ENCODE measurements around the gene MYH6.
"Not testable (repeated sequence)": the region's sequence is repeated elsewhere in the genome, so short reads cannot be mapped to it uniquely, and the experiment has no call there.

MYH6 gene

GRCh38 chr14:23435543-23436326 lies 27.7 kb upstream of the MYH6 start, which contains the start of gene MYH7:
Gene MYH7 (minus strand): TSS chr14:23435660. CDS start chr14:23433732, 1,928 bp downstream.
- no peak for DNase-seq (ENCODE audit: low spot score)

DNA sequence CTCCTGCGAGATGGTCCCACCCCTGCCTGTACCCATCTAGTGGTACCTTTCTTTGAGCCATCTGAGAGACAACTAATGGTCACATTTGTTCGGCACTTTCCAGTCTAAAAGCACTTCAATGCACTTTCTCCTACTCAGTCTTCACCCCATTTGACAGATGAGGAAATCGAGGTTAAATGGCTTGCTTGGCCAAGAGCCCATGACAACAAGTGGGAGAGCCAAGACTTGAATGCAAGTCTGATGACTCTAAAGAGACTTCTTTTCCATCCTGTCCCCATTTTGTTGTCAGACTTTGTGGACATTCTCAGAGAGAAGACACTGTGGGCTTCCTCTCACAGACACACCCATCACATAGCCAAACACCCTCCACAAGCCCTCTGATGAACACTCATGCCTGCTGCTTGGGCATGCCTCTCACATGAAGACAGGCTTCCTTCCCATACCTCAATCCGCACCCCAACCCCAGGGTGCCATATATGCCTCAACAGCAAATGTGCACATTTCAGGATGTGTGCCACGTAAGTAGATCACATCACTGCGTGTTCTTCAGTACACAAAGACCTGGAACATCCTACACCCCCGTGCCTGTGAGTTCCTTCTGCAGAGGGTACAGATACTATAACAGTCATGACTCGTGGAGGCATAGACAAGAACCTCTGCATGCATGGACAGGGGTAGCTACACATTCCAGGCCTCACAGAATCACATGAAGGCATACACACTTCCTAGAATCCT lies 26.6 kb upstream of the MYH6 start:
- DNase-seq (ENCODE audit: low spot score) = no peak

- DNase-seq (ENCODE audit: low spot score) = no peak
Observed at GRCh38 chr14:23433457-23433856, 25.4 kb upstream of the MYH6 start.

DNA sequence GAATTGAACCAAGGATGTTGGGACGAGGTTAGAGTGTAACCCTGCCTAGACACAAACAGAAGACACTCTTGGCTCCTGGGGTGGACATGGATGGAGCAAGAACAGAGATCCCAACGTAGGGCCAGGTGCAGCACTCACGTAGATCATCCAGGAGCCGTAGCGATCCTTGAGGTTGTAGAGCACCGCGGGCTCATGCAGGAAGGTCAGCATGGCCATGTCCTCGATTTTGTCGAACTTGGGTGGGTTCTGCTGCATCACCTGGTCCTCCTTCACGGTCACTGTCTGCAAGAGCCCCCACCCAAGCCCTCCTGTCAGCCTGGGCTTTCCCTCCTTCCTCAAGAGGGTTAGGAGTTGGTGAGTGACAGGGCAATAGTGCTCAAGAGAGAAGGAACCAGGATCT lies 24.9 kb upstream of the MYH6 start:
- no peak for DNase-seq (ENCODE audit: low spot score)

GRCh38 chr14:23432102-23432925 lies 24.2 kb upstream of the MYH6 start:
- DNase-seq (ENCODE audit: low spot score) = no peak

DNA sequence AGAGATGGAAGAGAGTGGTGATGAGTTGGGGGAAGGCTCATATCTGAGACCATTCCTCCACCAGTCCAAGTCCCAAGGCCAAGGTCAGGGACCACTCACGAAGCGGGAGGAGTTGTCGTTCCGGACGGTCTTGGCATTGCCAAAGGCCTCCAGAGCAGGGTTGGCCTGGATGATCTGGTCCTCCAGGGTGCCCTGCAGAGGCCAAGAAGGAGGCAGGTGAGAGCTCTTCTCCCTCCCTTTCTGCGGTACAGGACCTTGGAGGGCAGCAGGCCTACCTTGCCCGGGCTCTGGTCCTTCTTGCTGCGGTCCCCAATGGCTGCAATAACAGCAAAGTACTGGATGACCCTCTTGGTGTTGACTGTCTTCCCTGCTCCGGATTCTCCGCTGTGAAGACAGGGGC lies 23.4 kb upstream of the MYH6 start:
- DNase-seq (ENCODE audit: low spot score) = no peak

DNA sequence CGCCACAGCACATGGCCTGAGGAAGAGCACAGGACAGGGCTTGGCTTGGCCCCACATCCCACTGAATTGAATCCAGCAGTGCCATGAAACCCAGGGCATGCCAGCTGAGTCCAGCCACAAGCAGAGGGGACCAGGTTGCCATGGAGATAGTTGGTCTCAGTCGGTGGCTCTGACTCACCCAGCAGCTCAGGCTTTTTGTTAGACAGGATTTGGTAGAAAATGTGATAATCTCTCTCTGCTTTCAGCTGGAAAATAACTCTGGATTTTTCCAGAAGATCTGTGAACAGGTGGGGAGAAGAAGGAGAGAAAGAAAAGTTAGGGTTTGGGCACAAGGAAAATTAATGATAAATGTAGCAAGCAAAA lies 22.6 kb upstream of the MYH6 start:
- DNase-seq (ENCODE audit: low spot score) = peak; percentile 71

DNA sequence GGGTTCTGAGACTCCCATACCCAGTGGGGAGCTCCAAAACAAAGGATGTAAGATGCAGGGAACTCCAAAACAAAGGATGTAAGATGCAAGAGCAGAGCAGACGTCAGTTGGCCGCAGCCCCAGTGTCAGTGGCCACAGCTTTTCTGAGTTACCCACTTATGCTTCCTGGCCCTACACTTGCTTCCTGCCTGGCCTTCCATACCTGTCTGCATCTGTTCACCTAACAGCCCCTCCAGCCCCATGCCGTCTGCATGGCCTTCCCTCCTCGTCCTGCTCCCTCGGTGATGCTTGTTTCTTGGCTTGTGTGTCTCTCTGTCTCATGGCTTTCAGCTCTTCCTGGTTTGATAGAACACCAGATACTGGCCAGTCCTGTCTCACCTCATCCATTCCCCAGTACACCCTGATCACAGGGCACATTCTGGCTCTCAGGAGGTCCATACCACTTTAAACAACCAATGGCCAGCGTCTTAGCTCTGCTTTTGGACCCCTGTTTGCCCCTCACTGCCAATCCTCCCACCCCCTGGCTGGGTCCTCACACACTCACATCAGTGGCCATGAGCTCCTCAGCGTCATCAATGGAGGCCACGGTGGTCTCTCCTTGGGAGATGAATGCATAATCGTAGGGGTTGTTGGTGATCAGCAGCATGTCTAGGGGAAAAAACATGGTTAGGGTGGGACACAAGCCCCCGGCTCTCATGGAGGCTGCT lies 22.1 kb upstream of the MYH6 start:
- no peak for DNase-seq (ENCODE audit: low spot score)

GRCh38 chr14:23428686-23429495 lies 20.8 kb upstream of the MYH6 start:
- no peak for DNase-seq (ENCODE audit: low spot score)

GRCh38 chr14:23425798-23426197 lies 17.7 kb upstream of the MYH6 start:
- not testable (repeated sequence) for DNase-seq (ENCODE audit: low spot score)

DNA sequence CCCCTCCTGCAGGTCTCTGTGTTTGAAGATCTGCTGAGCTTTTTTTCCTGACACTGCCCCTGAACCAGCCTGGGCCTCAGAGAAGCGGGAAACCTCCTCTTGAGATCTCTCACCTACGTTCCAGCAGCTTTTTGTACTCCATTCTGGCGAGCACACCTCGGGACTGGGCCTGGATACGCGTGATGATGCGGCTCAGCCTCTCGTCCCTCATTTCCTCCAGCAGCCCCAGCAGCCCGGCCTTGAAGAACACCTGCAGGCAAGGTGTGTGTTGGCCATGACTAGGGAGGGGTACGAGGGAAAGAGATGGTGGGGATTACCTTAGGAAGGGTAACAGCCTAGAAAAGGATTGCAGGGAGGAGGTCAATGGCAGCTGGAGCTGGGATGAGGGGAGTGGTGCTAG lies 17.1 kb upstream of the MYH6 start:
- no peak for DNase-seq (ENCODE audit: low spot score)

DNA sequence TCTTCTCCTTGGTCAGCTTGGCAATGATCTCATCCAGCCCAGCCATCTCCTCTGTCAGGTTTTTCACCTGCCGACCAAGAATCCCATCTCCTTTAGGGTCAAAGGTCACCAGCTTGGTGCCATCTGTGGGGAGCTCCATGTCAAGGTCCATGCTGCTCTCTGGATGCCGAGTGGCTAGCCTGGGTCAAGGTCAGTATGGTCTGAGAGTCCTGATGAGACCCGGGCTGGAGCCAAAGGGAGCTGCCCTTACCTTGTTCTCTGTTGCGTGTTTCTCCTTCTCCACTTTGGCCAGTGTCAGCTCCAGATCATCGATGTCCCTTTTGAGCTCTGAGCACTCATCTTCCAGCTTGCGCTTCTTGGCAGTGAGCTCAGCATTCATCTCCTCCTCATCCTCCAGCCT lies 15.6 kb upstream of the MYH6 start:
- no peak for DNase-seq (ENCODE audit: low spot score)

DNA sequence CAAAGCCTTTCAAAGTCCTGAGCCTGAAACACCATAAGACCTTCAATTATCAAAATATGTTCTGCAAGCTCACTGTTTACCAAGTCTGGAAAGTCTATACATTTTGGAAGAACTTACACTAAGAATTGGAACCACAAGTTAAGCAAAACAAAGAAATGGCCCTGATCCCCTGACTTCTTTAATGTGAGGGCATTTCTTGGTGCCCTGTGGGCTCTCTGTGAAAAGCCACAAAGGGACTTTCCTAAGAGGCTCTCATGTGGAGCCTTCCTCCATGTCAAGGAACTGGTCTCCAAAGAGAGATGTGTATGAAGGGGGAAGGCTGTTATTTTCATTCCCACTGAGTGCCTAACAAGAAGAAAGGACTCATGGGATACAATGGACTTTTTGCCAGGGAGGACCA lies 13.5 kb upstream of the MYH6 start:
- no peak for DNase-seq (ENCODE audit: low spot score)

DNA sequence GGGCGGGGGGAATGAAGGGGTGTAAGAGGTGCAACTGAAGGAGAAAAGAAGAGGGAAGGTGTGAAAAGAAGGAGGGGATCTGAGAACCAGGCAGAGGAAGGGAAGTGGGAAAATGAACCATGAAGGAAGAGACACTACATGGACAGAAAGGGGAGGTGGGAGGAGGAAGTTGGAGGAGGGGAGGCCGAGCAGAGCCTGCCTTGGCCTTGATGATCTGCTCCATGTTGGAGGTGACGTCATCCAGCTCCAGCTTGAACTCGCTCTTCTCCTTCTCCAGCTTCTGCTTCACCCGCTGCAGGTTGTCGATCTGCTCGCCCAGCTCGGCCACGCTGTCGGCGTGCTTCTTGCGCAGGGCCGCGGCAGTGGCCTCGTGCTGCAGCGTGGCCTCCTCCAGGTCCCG lies 11.6 kb upstream of the MYH6 start:
- not testable (repeated sequence) for DNase-seq (ENCODE audit: low spot score)

- DNase-seq (ENCODE audit: low spot score) = no peak
Observed at GRCh38 chr14:23418021-23418420, 9.9 kb upstream of the MYH6 start.

DNA sequence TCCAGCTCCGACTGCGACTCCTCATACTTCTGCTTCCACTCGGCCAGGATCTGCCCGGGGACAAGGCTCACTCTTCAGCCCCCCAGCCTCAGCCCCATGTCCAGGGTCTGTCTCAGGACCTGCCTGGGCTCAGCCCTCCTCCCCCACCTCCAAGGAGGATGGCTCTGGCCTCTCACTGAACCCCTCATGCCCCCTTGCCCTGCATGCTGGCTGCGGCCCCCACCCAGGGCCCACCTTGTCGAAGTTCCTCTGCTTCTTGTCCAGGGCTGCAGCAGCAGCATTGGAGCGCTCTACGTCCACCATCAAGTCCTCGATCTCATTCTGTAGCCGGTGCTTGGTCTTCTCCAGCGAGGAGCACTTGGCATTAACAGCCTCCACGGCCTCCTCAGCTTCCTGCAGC lies 9.2 kb upstream of the MYH6 start:
- DNase-seq (ENCODE audit: low spot score) = not testable (repeated sequence)

GRCh38 chr14:23416801-23417200 lies 8.7 kb upstream of the MYH6 start:
- no peak for DNase-seq (ENCODE audit: low spot score)

- DNase-seq (ENCODE audit: low spot score) = no peak
Observed at GRCh38 chr14:23415821-23416778, 8.0 kb upstream of the MYH6 start.

DNA sequence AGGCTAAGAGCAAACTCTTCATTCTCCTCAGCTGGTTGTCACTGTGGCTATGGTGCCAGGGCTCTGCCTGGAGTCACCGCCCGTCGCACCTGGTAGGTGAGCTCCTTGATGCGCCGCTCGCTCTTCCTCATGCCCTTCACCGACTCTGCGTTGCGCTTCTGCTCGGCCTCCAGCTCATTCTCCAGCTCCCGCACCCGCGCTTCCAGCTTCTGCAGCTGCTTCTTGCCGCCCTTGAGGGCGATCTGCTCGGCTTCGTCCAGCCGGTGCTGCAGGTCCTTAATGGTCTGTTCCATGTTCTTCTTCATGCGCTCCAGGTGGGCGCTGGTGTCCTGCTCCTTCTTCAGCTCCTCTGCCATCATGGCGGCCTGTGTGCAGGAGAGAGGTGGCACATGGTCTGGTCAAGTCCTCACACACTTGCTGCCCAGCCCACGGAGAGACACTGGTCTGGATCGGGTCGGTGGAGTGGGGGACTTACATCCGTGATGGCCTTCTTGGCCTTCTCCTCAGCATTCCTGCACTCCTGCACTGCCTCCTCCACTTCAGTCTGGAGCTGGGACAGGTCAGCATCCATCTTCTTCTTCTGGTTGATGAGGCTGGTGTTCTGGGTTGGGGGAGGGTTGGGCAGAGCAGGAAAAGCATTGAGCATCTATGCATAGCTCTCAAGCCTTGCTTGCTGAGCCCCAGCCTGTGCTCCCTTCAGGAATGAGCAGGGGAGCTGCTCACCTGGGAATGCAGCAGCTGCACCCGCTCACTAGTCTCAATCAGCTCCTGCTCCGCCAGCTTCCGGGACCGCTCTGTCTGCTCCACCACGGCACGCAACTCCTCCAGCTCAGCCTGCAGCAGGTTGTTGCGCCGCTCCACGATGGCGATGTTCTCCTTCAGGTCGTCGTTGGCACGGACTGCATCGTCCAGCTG lies 7.1 kb upstream of the MYH6 start:
- DNase-seq (ENCODE audit: low spot score) = no peak

All from AG08395 (cell line).